WTC11 (cell line): Measurements from ENCODE around the gene GPALPP1. TPM values are rescaled to one million over a fixed set of nuclear protein-coding genes. Genes with fewer than 3 reads are reported as not detected.
A peak's percentile ranks its signal among the peaks of the same experiment; 100 is the strongest.

Experiments
- ATAC-seq: fragments of 200-7000 bp; cut with Tn5 transposase; 2 replicates; pipeline ENCODE4 v1.10.0; 2021; ENCODE audit warnings: mild to moderate bottlenecking, moderate library complexity
- Bru-seq: library from RNA; stranded (reverse); fragments of 400-500 nt; gene quantifications from one replicate; lab custom pipeline; 2021; lab: Mats Ljungman, UMichigan
- CTCF ChIA-PET: fragments of 300-600 bp; sonication (Branson Sonifier 250); formaldehyde crosslinking; loops from one replicate; lab custom pipeline; 2021; ENCODE audit warnings: antibody characterized with exemption; lab: Charles Lee
- POLR2A ChIA-PET: fragments of 350-600 bp; sonication (Branson Sonifier 250); formaldehyde crosslinking; loops from one replicate; lab custom pipeline; 2021; ENCODE audit warnings: antibody characterized with exemption; lab: Charles Lee
- DNase-seq: peaks from one replicate; pipeline ENCODE4 v3.0.0; 2021; ENCODE audit warnings: low spot score
- H3K27ac Mint-ChIP-seq: 2 replicates; pipeline ENCODE4 v1.8.0; 2021; ENCODE audit warnings: mixed read lengths
- H3K27me3 Mint-ChIP-seq: 2 replicates; pipeline ENCODE4 v1.8.0; 2021; ENCODE audit warnings: low read depth, mild to moderate bottlenecking, moderate library complexity, mixed read lengths
- H3K36me3 Mint-ChIP-seq: 2 replicates; pipeline ENCODE4 v1.8.0; 2021; ENCODE audit warnings: mixed read lengths
- H3K4me1 Mint-ChIP-seq: 2 replicates; pipeline ENCODE4 v1.8.0; 2022; ENCODE audit warnings: mixed read lengths
- H3K4me3 Mint-ChIP-seq: 2 replicates; pipeline ENCODE4 v1.8.0; 2021; ENCODE audit warnings: mild to moderate bottlenecking, moderate library complexity, mixed read lengths
- H3K9me3 Mint-ChIP-seq: 2 replicates; pipeline ENCODE4 v1.8.0; 2021; ENCODE audit warnings: mixed read lengths
- CREB1 ChIP-seq: sonication (generic); formaldehyde crosslinking; IDR thresholded peaks from 2 replicates; pipeline ENCODE4 v1.8.0; 2023; ENCODE audit warnings: mild to moderate bottlenecking, missing genetic modification reagents
- ELF4 ChIP-seq: sonication (generic); formaldehyde crosslinking; IDR thresholded peaks from 2 replicates; pipeline ENCODE4 v1.8.1; 2022; ENCODE audit warnings: low read depth, mild to moderate bottlenecking, moderate library complexity, missing genetic modification reagents
- ESRRA ChIP-seq: sonication (generic); formaldehyde crosslinking; IDR thresholded peaks from 2 replicates; pipeline ENCODE4 v1.8.1; 2022; ENCODE audit warnings: mild to moderate bottlenecking, missing genetic modification reagents, borderline replicate concordance
- FOXK1 ChIP-seq: sonication (generic); formaldehyde crosslinking; IDR thresholded peaks from 2 replicates; pipeline ENCODE4 v1.8.0; 2022; ENCODE audit warnings: mild to moderate bottlenecking, moderate library complexity, missing genetic modification reagents
- GTF2I ChIP-seq: fragments of 250-450 bp; sonication (Bioruptor Pico); conservative IDR thresholded peaks from 2 replicates; pipeline ENCODE4 v1.4.0; 2021; ENCODE audit warnings: mild to moderate bottlenecking
- NFE2L1 ChIP-seq: sonication (generic); formaldehyde crosslinking; IDR thresholded peaks from 2 replicates; pipeline ENCODE4 v1.8.1; 2023; ENCODE audit warnings: missing genetic modification reagents
- SMAD4 ChIP-seq: sonication (generic); formaldehyde crosslinking; IDR thresholded peaks from 2 replicates; pipeline ENCODE4 v1.8.0; 2022; ENCODE audit warnings: mild to moderate bottlenecking, missing genetic modification reagents
- TEAD1 ChIP-seq: sonication (generic); formaldehyde crosslinking; IDR thresholded peaks from 2 replicates; pipeline ENCODE4 v1.8.0; 2022; ENCODE audit warnings: mild to moderate bottlenecking, missing genetic modification reagents
- ZNF232 ChIP-seq: sonication (generic); formaldehyde crosslinking; IDR thresholded peaks from 2 replicates; pipeline ENCODE4 v1.8.0; 2022; ENCODE audit warnings: mild to moderate bottlenecking, missing genetic modification reagents
- ZNF423 ChIP-seq: fragments of 250-450 bp; sonication (Bioruptor Pico); IDR thresholded peaks from 2 replicates; pipeline ENCODE4 v2.1.2; 2022; ENCODE audit warnings: mild to moderate bottlenecking, moderate library complexity
- ZNF671 ChIP-seq: fragments of 250-450 bp; sonication (Bioruptor Pico); IDR thresholded peaks from 2 replicates; pipeline ENCODE4 v1.8.0; 2021; ENCODE audit warnings: mild to moderate bottlenecking
- long read RNA-seq, 3 experiments: library from RNA in 1 of 3; library from capped mRNA in 1 of 3; library from polyadenylated mRNA in 1 of 3; unstranded in 2 of 3; stranded (forward) in 1 of 3; transcript quantifications; one replicate each; pipeline ENCODE4 v2.0.0, GENCODE V29; 2021
- total RNA-seq: library from RNA; stranded (reverse); gene quantifications from 3 replicates; pipeline ENCODE4 v1.2.3, GENCODE V29; 2021
- TF ChIP-seq, protein P1 (sequence below): sonication (generic); formaldehyde crosslinking; IDR thresholded peaks from 2 replicates; pipeline ENCODE4 v1.8.1; 2023; ENCODE audit warnings: mild to moderate bottlenecking, missing genetic modification reagents
- TF ChIP-seq, protein P2 (sequence below): fragments of 250-450 bp; sonication (Bioruptor Pico); IDR thresholded peaks from 2 replicates; pipeline ENCODE4 v1.8.0; 2021; ENCODE audit warnings: mild to moderate bottlenecking
- TF ChIP-seq, protein P3 (sequence below): sonication (generic); formaldehyde crosslinking; IDR thresholded peaks from 2 replicates; pipeline ENCODE4 v1.8.1; 2023; ENCODE audit warnings: mild to moderate bottlenecking, moderate library complexity, missing genetic modification reagents
- TF ChIP-seq, protein P4 (sequence below): sonication (generic); formaldehyde crosslinking; IDR thresholded peaks from 2 replicates; pipeline ENCODE4 v1.8.0; 2023; ENCODE audit warnings: missing genetic modification reagents, mild to moderate bottlenecking, borderline replicate concordance
- TF ChIP-seq, protein P5 (sequence below): sonication (generic); formaldehyde crosslinking; IDR thresholded peaks from 2 replicates; pipeline ENCODE4 v1.8.1; 2022; ENCODE audit warnings: mild to moderate bottlenecking, moderate library complexity, missing genetic modification reagents
- TF ChIP-seq, protein P6 (sequence below): sonication (generic); formaldehyde crosslinking; conservative IDR thresholded peaks from 2 replicates; pipeline ENCODE4 v1.8.1; 2023; ENCODE audit warnings: mild to moderate bottlenecking, low read depth, missing genetic modification reagents, moderate library complexity
- TF ChIP-seq, protein P7 (sequence below): sonication (generic); formaldehyde crosslinking; IDR thresholded peaks from 2 replicates; pipeline ENCODE4 v1.8.0; 2022; ENCODE audit warnings: mild to moderate bottlenecking, missing genetic modification reagents

The GPALPP1 gene, protein sequence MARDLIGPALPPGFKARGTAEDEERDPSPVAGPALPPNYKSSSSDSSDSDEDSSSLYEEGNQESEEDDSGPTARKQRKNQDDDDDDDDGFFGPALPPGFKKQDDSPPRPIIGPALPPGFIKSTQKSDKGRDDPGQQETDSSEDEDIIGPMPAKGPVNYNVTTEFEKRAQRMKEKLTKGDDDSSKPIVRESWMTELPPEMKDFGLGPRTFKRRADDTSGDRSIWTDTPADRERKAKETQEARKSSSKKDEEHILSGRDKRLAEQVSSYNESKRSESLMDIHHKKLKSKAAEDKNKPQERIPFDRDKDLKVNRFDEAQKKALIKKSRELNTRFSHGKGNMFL
- total RNA-seq (26.1 to 28.9 TPM (median 26.7 TPM) in 3 replicates), Bru-seq, nascent RNA (percentile 75 among the genes with signal in this experiment)
- long read RNA-seq, experiment 1, transcript GPALPP1-203 (8 exons, 1,393 nt): major isoform, 14 of 40 reads
- long read RNA-seq, experiment 1, partial matches to known transcripts: 16 of 40 reads
- long read RNA-seq, experiment 1, other reads (novel, unspliced or antisense): 10 of 40 reads
- long read RNA-seq, experiment 2, partial matches to known transcripts: 10 of 23 reads
- long read RNA-seq, experiment 2, other reads (novel, unspliced or antisense): 9 of 23 reads
- long read RNA-seq, experiment 3, transcript GPALPP1-203 (8 exons, 1,393 nt): major isoform, 13 of 25 reads
- long read RNA-seq, experiment 3, partial matches to known transcripts: 8 of 25 reads
- long read RNA-seq, experiment 3, other reads (novel, unspliced or antisense): 2 of 25 reads

DNA sequence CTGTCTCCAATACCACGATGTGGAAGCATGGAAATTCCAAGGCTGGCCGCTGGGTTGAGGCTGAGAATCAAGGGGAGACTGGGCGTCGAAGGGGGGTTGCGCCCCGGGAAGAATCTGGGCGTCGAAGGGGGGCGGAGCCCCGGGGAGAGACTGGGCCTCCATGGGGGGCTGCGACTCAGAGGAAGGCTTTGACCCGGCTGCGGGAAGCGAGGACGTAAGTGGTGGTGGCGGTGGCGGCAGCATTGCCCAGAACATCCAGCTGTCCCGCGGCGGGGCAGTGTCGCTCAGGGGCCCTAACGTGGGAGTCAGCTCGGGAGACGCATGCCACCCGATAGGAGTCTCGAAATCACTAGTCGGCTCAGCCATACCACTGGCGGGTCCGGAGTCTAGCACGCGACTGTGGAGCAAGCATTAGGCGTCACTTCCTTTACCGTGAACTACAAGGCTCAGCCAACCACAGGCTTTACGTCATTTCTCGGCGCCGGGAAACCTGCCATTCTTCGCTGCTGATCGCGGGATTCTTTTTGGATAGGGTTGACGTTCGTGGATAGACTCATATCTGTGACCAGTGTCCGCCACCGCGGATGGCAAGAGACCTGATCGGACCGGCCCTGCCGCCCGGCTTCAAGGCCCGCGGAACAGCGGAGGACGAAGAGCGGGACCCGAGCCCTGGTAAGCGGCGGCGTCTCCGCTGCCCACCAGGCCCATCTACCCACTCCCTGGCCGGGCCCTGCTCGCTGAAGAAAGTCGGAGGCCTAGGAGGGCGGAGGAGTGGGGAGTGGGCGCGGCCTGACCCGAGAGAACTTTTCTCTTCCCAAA, at the start of gene GPALPP1, which contains the start of gene NUFIP1:
Gene GPALPP1, plus strand, starts transcription at position 468 of the 819 bp plus-strand sequence. Its CDS starts 117 bp downstream, at position 585.
Gene NUFIP1, minus strand, starts transcription at position 401 of the 819 bp plus-strand sequence. Its CDS starts 35 bp downstream, at position 366.
- ChIA-PET POLR2A (interaction anchor here (0.6 kb wide), 1 partner anchor 100 kb away, joined by 3 read pairs; no protein-coding TSS in a partner anchor), CTCF (no interaction called here)
- DNase-seq (peak; percentile 89), ATAC-seq (peak; percentile 96)
- Mint-ChIP-seq H3K4me3 (peak within 1 kb of the TSS; percentile 97), H3K27ac (peak within 1 kb of the TSS; percentile 91), H3K27me3 (no peaks in the 10 kb centered on the region), H3K36me3 (peaks cover 19% of the 10 kb centered on the region), H3K9me3 (no peaks in the 10 kb centered on the region), H3K4me1 (peaks cover 17% of the 10 kb centered on the region)
- TF ChIP-seq, protein P1, sequence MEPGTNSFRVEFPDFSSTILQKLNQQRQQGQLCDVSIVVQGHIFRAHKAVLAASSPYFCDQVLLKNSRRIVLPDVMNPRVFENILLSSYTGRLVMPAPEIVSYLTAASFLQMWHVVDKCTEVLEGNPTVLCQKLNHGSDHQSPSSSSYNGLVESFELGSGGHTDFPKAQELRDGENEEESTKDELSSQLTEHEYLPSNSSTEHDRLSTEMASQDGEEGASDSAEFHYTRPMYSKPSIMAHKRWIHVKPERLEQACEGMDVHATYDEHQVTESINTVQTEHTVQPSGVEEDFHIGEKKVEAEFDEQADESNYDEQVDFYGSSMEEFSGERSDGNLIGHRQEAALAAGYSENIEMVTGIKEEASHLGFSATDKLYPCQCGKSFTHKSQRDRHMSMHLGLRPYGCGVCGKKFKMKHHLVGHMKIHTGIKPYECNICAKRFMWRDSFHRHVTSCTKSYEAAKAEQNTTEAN (CRISPR knock-in tag): peak; percentile 76; the same call in 1 of the 2 replicates
- TF ChIP-seq TEAD1 (peak; percentile 39; the same call in 1 of the 2 replicates), SMAD4 (CRISPR knock-in tag) (no peak), NFE2L1 (CRISPR knock-in tag) (peak; percentile 55), ZNF671 (CRISPR knock-in tag) (no peak), CREB1 (CRISPR knock-in tag) (peak; percentile 63; the same call in 1 of the 2 replicates), GTF2I (no peak), ESRRA (CRISPR knock-in tag) (no peak), ELF4 (no peak), FOXK1 (CRISPR knock-in tag) (peak; percentile 96), ZNF423 (CRISPR knock-in tag) (peak; percentile 48), ZNF232 (CRISPR knock-in tag) (no peak)
- TF ChIP-seq, protein P2, sequence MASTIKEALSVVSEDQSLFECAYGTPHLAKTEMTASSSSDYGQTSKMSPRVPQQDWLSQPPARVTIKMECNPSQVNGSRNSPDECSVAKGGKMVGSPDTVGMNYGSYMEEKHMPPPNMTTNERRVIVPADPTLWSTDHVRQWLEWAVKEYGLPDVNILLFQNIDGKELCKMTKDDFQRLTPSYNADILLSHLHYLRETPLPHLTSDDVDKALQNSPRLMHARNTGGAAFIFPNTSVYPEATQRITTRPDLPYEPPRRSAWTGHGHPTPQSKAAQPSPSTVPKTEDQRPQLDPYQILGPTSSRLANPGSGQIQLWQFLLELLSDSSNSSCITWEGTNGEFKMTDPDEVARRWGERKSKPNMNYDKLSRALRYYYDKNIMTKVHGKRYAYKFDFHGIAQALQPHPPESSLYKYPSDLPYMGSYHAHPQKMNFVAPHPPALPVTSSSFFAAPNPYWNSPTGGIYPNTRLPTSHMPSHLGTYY (CRISPR knock-in tag): no peak
- TF ChIP-seq, protein P3, sequence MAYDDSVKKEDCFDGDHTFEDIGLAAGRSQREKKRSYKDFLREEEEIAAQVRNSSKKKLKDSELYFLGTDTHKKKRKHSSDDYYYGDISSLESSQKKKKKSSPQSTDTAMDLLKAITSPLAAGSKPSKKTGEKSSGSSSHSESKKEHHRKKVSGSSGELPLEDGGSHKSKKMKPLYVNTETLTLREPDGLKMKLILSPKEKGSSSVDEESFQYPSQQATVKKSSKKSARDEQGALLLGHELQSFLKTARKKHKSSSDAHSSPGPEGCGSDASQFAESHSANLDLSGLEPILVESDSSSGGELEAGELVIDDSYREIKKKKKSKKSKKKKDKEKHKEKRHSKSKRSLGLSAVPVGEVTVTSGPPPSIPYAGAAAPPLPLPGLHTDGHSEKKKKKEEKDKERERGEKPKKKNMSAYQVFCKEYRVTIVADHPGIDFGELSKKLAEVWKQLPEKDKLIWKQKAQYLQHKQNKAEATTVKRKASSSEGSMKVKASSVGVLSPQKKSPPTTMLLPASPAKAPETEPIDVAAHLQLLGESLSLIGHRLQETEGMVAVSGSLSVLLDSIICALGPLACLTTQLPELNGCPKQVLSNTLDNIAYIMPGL: peak; percentile 61; the same call in 1 of the 2 replicates
- TF ChIP-seq, protein P4, sequence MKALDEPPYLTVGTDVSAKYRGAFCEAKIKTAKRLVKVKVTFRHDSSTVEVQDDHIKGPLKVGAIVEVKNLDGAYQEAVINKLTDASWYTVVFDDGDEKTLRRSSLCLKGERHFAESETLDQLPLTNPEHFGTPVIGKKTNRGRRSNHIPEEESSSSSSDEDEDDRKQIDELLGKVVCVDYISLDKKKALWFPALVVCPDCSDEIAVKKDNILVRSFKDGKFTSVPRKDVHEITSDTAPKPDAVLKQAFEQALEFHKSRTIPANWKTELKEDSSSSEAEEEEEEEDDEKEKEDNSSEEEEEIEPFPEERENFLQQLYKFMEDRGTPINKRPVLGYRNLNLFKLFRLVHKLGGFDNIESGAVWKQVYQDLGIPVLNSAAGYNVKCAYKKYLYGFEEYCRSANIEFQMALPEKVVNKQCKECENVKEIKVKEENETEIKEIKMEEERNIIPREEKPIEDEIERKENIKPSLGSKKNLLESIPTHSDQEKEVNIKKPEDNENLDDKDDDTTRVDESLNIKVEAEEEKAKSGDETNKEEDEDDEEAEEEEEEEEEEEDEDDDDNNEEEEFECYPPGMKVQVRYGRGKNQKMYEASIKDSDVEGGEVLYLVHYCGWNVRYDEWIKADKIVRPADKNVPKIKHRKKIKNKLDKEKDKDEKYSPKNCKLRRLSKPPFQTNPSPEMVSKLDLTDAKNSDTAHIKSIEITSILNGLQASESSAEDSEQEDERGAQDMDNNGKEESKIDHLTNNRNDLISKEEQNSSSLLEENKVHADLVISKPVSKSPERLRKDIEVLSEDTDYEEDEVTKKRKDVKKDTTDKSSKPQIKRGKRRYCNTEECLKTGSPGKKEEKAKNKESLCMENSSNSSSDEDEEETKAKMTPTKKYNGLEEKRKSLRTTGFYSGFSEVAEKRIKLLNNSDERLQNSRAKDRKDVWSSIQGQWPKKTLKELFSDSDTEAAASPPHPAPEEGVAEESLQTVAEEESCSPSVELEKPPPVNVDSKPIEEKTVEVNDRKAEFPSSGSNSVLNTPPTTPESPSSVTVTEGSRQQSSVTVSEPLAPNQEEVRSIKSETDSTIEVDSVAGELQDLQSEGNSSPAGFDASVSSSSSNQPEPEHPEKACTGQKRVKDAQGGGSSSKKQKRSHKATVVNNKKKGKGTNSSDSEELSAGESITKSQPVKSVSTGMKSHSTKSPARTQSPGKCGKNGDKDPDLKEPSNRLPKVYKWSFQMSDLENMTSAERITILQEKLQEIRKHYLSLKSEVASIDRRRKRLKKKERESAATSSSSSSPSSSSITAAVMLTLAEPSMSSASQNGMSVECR: peak; percentile 59; the same call in 1 of the 2 replicates
- TF ChIP-seq, protein P5, sequence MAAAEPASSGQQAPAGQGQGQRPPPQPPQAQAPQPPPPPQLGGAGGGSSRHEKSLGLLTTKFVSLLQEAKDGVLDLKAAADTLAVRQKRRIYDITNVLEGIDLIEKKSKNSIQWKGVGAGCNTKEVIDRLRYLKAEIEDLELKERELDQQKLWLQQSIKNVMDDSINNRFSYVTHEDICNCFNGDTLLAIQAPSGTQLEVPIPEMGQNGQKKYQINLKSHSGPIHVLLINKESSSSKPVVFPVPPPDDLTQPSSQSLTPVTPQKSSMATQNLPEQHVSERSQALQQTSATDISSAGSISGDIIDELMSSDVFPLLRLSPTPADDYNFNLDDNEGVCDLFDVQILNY: peak; percentile 38; the same call in 1 of the 2 replicates
- TF ChIP-seq, protein P6, sequence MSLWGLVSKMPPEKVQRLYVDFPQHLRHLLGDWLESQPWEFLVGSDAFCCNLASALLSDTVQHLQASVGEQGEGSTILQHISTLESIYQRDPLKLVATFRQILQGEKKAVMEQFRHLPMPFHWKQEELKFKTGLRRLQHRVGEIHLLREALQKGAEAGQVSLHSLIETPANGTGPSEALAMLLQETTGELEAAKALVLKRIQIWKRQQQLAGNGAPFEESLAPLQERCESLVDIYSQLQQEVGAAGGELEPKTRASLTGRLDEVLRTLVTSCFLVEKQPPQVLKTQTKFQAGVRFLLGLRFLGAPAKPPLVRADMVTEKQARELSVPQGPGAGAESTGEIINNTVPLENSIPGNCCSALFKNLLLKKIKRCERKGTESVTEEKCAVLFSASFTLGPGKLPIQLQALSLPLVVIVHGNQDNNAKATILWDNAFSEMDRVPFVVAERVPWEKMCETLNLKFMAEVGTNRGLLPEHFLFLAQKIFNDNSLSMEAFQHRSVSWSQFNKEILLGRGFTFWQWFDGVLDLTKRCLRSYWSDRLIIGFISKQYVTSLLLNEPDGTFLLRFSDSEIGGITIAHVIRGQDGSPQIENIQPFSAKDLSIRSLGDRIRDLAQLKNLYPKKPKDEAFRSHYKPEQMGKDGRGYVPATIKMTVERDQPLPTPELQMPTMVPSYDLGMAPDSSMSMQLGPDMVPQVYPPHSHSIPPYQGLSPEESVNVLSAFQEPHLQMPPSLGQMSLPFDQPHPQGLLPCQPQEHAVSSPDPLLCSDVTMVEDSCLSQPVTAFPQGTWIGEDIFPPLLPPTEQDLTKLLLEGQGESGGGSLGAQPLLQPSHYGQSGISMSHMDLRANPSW (CRISPR knock-in tag): no peak
- TF ChIP-seq, protein P7, sequence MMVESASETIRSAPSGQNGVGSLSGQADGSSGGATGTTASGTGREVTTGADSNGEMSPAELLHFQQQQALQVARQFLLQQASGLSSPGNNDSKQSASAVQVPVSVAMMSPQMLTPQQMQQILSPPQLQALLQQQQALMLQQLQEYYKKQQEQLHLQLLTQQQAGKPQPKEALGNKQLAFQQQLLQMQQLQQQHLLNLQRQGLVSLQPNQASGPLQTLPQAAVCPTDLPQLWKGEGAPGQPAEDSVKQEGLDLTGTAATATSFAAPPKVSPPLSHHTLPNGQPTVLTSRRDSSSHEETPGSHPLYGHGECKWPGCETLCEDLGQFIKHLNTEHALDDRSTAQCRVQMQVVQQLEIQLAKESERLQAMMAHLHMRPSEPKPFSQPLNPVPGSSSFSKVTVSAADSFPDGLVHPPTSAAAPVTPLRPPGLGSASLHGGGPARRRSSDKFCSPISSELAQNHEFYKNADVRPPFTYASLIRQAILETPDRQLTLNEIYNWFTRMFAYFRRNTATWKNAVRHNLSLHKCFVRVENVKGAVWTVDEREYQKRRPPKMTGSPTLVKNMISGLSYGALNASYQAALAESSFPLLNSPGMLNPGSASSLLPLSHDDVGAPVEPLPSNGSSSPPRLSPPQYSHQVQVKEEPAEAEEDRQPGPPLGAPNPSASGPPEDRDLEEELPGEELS (CRISPR knock-in tag): peak; percentile 57; the same call in 1 of the 2 replicates
